SU-DHL-6 (cell line): ENCODE results near the gene OXCT2.

Source experiments
- CTCF ChIP-seq: fragments of 200-600 bp; sonication (generic); IDR thresholded peaks from one replicate; pipeline ENCODE4 v1.5.1; 2017; ENCODE audit warnings: antibody characterized with exemption, mild to moderate bottlenecking, low read length, moderate library complexity; ENCODE audit not compliant: insufficient read depth, poor library complexity, severe bottlenecking
- EZH2phosphoT487 ChIP-seq: fragments of 200-600 bp; sonication (generic), shearing (Covaris generic); conservative IDR thresholded peaks from 2 replicates; pipeline ENCODE4 v1.6.1; 2018; ENCODE audit warnings: mild to moderate bottlenecking, antibody characterized with exemption, low read length, moderate library complexity, mixed read lengths

- TF ChIP-seq CTCF (no peak), EZH2phosphoT487 (no peak)
Observed at GRCh38 chr1:39819091-39819812, 48.1 kb upstream of the OXCT2 start.
